ENCODE results near the gene AKAP10.

DNA sequence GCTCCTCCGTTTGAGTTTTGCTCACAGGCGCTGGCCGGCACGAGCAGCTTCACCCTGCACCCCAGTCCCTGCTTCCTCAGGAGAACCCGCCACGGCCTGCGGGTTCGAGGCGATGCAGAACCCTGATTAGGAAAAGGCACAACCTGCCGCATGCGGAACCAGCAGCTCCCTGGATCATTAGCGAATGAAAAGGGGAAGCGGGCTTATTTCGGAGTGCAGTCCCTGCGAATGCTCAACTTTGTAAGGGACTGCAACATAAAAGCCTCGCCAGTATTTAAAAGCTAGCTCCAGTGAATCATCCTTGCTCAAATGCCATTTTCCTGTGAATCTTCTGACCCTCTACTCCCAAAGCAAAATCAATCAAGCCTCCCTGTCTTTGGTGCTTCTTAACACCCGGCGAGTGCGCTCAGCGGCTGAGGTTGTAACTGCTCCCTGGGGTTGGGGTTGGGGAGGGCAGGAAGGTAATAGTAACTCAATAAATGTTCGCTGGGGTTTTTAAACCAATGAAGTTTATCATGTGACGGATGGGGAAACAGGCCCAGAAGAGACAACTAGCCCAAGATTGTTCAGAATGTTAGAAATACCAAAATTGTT is 678 bp upstream of the AKAP10 start:
- TF ChIP-seq POLR2A (IDR thresholded peaks at IDR 0.05) (no peak), EP300 (IDR thresholded peaks at IDR 0.05) (no peak), POLR2AphosphoS5 (IDR thresholded peaks at IDR 0.05) (no peak)
- TF ChIP-seq, protein P1, sequence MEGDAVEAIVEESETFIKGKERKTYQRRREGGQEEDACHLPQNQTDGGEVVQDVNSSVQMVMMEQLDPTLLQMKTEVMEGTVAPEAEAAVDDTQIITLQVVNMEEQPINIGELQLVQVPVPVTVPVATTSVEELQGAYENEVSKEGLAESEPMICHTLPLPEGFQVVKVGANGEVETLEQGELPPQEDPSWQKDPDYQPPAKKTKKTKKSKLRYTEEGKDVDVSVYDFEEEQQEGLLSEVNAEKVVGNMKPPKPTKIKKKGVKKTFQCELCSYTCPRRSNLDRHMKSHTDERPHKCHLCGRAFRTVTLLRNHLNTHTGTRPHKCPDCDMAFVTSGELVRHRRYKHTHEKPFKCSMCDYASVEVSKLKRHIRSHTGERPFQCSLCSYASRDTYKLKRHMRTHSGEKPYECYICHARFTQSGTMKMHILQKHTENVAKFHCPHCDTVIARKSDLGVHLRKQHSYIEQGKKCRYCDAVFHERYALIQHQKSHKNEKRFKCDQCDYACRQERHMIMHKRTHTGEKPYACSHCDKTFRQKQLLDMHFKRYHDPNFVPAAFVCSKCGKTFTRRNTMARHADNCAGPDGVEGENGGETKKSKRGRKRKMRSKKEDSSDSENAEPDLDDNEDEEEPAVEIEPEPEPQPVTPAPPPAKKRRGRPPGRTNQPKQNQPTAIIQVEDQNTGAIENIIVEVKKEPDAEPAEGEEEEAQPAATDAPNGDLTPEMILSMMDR (IDR thresholded peaks at IDR 0.05), result no peak

Measured in suprapubic skin (tissue), 4 donors.